NK-92 treated with Interleukin-12 subunit alpha and Interleukin-12 subunit beta, amount 100 ng/mL, for 24 hours (cell line): ENCODE results near the gene TEX55.
"Not testable (repeated sequence)": the region's sequence is repeated elsewhere in the genome, so short reads cannot be mapped to it uniquely, and the experiment has no call there.

ENCODE experiments used
- DNase-seq: peaks from one replicate; lab custom pipeline; 2025; lab: John Stamatoyannopoulos, UW

TEX55 gene

DNA sequence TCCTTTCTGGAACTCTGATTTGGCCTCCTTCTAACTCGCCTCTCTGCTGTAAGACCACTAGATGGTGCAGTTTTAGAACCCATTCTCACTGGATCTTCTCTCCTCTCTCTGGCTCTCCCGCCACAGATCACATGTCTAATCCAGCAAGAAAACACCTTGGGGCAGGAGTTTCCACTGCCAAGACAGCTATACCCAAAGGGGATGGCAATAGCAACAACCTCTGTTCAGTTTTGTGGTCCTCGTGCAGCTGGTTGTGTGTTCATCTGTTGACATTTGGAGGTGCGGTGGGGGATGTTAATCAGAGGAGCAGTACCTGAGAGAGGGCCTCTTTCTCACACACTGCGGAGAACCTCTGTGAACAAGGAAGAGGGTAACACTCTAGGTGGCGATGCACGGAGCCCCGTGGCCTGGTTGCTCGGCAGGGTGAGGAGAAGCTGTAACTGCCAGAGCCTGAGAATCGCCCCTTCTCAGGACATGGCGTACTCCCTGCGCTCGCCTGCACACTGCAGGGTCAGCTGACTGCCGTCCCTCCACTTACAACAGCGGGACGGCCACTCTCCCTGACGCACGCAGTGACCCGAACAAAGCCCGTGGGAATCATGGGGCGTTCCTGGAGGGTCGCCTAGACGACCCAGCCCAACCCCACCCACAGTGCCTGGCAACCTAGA is at the start of gene TEX55:
TEX55 (plus strand) TSS at position 666 of the 668 bp plus-strand sequence. CDS start 25 bp downstream, outside the sequence.
- no peak for DNase-seq

DNA sequence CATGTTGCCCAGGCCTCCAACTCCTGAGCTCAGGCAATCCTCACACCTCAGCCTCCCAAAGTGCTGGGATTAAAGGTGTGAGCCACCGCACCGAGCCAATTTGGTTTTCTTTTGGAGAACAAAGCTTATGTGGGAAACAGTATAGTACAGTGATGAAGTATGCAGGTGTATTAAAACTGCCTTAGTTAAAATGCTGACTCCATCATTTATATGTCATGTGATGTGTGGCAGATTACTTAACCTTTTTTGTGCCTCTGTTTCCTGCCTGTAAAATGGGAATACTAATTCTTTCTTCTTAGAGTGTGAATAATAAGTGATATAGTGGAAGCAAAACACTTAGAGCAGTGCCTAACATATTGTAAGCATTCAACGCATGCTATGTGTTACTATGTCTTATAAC is 48.0 kb upstream of the TEX55 start:
- DNase-seq: no peak

DNA sequence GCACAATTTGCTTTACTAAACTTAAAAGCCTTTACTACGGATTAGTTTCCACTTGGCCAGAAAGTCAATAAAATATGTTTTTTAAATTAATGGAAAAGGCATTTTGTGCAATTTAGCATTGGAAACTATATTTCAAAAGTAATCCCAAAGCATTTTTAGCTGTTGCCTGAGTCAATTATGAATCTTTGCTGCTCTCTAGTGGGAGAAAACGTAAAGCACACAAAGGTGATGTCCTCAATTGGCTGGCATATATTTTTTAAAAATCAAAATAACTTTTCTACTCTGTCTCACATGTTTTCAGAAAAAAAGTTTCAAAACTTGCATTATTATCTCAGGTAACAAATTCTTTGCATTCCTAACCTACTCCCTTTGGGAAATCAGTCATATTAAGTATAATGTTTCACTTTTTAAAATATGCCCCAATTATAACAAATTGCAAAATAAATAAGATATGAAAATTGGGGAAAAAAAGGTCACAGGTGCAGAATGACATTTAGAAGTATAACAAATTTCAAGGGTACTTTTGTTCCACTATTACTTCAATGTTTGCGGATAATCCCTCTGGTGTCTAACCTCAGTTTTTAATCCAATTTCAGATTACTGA is 47.2 kb upstream of the TEX55 start:
- no peak for DNase-seq

- DNase-seq: no peak
These were observed 46.2 kb upstream of the TEX55 start for GRCh38 chr3:119099785-119100184.

GRCh38 chr3:119104031-119104430 is 41.9 kb upstream of the TEX55 start:
- DNase-seq: no peak

- DNase-seq: not testable (repeated sequence)
These were observed 27.6 kb upstream of the TEX55 start for GRCh38 chr3:119118330-119118729.

GRCh38 chr3:119120480-119120879 is 25.5 kb upstream of the TEX55 start:
- DNase-seq: no peak

DNA sequence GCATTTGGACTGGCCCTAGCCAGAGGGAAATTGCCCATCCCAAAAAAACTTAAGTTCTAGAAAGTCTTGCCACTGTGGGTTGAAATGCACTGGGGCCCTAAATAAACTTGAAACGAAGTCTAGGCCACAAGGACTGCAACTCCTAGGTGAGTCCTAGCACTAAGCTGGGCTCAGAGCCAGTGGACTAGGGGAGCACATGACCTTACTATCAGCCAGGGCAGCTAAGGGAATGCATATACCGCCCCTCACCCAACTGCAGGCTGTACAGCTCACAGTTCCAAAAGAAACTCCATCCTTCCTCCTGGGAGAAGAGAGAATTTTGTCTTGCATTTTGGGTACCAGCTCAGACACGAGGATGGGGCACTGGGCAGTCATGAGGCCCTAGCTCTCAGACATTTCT is 23.6 kb upstream of the TEX55 start:
- DNase-seq: no peak

GRCh38 chr3:119125342-119125741 is 20.6 kb upstream of the TEX55 start:
- no peak for DNase-seq

DNA sequence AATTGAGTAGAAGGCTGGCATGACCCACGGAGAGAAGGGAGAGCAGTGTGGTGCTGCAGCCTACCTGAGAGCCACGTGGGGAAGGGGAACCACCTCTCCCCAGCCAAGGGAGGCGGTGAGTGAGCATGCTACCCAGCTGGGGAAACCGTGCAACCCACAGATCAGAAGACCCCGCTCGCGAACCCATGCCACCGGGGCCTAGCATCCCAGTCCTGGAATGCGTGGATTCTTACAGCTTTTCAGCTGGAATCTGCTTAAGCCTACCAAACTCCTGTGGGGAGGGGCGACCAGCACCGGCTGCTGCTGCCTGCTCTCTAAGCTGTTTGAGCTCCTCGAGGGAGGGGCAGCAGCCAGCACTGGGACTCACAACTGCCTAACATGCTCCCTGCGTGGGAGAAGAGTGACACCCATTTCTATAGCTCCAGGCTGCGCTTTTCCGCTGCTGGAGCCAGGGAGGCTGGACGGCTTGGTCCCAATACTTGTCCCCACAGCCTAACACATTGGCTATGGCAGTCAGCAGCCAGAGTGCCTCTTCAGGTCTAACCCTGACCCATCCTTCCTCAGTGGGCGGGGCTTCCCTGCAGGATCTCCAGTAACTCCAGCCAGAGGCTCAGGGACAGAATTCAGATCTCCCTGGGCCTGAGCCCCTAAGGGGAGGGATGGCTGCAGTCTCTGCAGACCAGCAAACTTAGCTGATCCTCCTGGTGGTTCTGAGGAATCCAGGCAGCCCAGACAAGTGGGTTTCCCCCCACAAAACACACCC is 20.0 kb upstream of the TEX55 start:
- DNase-seq: no peak

GRCh38 chr3:119130291-119130690 is 15.7 kb upstream of the TEX55 start:
- not testable (repeated sequence) for DNase-seq

GRCh38 chr3:119132291-119132690 is 13.7 kb upstream of the TEX55 start:
- not testable (repeated sequence) for DNase-seq

- DNase-seq: not testable (repeated sequence)
These were observed 6.6 kb upstream of the TEX55 start for GRCh38 chr3:119139360-119139759.

DNA sequence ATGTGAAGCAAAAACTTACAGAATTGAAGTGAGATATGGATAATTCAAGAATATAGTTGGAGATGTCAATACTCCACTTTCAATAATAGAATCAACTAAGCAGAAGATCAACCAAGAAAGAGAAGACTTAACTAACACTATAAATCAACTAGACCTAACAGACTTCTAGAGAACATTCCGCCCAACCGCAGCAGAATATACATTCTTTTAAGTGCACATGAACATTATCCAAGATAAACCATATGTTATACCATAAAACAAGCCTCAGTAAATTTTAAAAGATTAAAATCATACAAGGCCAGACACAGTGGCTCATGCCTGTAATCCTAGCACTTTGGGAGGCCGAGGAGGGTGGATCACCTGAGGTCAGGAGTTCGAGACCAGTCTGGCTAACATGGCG is 5.5 kb upstream of the TEX55 start:
- DNase-seq: no peak

- no peak for DNase-seq
These were observed 851 bp upstream of the TEX55 start for GRCh38 chr3:119145128-119145499.

GRCh38 chr3:119146578-119147375 is 812 bp downstream of the TEX55 start:
- DNase-seq: no peak

DNA sequence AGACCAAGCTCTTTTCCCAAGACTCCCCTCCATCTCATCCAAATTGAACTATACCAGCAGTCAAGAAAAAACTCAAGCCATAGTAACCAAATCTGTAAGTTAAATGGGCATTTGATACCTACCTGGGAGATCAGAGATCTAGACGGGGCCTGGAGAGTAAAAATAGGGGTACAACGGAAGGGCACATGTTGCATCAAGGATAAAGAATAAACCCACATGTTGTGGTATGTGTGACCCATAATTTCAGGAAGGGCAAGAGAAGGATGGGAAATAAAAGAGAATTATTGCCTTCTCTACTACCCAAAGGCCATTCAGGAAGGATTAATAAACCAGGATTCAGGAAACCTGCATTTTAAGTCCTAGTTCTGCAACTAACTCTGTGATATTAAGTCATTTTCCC is 1.5 kb downstream of the TEX55 start:
- no peak for DNase-seq

DNA sequence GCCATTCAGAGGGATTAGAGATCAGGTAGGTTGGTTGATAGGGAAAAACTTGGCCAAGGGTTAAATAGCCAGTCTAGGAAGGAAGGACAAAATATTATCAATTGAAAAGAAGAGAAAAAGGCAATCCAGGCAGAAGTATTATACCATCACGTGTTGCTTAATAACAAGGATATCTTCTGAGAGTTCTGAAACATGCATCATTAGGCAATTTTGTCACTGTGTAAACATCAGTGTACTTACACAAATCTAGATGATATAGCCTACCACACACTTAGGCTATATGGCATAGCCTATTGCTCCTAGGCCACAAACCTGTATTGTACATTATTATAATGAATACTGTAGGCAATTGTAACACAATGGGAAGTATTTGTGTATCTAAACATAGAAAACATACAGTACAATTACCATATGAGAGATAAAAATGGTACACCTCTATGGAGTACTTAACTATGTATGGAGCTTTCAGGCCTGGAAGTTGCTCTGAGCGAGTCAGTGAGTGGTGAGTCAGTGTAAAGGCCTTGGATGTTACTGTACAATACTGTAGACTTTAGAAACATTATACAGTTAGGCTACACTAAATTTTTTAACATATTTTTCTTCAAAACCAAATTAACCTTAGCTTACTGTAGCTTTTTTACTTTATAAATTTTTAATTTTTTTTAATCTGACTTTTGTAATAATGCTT is 2.7 kb downstream of the TEX55 start:
- no peak for DNase-seq

GRCh38 chr3:119149484-119149883 is 3.5 kb downstream of the TEX55 start:
- no peak for DNase-seq

GRCh38 chr3:119156868-119157267 is 10.9 kb downstream of the TEX55 start:
- DNase-seq: no peak

DNA sequence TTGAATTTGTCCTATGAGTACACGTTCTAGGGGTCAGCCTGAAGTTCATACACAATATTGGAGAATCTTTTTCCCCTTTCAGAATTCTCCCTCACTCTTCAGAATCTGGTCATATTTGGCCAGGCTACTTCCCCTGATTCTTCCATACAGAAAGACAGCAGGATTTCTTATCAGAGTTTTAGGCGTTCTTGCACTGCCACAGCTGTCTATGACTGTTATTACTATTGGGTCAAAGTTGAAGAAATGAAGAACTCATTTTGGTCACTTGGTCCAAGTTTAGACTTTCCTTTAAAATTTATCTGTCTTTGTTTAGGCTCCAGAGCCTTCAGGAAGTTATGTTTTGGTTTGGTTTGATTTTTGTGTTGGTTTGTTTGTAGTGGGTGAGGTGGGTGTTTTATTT is 12.0 kb downstream of the TEX55 start:
- no peak for DNase-seq

GRCh38 chr3:119160361-119160760 is 14.4 kb downstream of the TEX55 start:
- no peak for DNase-seq
